ENCODE results near the gene DCST2.
A peak's percentile ranks its signal among the peaks of the same experiment; 100 is the strongest.

Gene DCST2

GRCh38 chr1:155069551-155070157 lies 36.1 kb upstream of the DCST2 start:
- DNase-seq: no peak

GRCh38 chr1:155068599-155068998 lies 35.0 kb upstream of the DCST2 start:
- no peak for DNase-seq

DNA sequence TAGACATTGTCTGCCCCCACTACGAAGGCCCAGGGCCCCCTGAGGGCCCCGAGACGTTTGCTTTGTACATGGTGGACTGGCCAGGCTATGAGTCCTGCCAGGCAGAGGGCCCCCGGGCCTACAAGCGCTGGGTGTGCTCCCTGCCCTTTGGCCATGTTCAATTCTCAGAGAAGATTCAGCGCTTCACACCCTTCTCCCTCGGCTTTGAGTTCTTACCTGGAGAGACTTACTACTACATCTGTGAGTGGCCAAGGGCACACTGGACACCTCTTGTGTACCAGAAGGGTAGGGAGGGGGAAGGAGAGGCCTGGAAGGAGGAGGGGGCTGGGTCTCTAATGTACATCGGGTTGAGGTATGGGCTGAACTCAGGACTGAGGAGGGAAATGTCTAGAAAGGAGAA lies 33.2 kb upstream of the DCST2 start:
- DNase-seq: no peak

DNA sequence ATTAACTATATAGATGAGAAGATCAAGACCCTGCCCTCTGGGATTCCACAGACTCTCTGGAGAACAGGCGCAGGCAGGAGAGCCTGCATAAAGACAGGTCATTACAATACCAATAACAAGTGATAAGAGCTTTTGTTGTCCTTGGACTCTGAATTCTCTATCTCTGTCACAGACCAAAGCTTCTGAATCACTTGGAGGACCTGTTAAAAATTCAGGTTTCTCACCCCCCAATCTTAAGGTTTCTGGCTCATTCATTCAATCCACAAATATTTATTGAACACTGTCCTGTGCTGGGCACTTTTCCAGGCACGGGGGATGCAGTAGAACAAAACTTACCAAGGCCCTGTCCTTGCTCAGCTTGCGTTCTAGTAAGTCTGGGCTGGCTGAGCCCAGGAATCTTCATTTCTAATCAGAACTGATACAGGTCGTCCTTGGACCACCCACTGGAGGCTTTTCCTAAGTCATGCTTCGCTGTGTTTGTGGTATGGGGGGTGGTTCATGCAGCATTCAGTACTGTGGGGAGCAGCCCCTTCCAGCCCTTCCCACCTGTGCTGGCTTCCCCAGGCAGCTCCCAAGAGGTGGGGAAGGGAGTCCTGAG lies 31.4 kb upstream of the DCST2 start:
- DNase-seq: no peak

GRCh38 chr1:155064111-155064831 lies 30.7 kb upstream of the DCST2 start:
- no peak for DNase-seq

GRCh38 chr1:155063550-155064110 lies 30.0 kb upstream of the DCST2 start, which contains the start of gene EFNA4:
Gene EFNA4 (plus strand): TSS chr1:155063740. CDS start chr1:155063824, 84 bp downstream.
- DNase-seq: no peak

- DNase-seq: no peak
These were observed 29.3 kb upstream of the DCST2 start for GRCh38 chr1:155062702-155063411.

DNA sequence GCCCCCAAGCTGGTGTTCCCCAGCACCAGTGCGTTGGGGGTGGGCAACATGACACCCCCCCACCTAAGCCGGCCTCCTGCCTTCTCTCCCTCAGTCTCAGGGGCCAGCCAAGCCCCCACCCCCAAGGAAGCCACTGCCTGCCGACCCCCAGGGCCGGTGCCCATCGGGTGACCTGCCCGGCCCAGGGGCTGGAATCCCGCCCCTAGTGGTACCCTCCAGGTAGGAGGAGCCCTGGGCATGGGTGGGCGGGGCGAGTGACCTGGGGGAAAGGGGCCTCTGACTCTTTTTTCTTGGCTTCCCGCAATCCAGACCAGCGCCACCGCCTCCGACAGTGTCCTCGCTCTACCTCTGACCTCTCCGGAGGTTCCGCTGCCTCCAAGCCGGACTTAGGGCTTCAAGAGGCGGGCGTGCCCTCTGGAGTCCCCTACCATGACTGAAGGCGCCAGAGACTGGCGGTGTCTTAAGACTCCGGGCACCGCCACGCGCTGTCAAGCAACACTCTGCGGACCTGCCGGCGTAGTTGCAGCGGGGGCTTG lies 28.6 kb upstream of the DCST2 start:
- DNase-seq: no peak

DNA sequence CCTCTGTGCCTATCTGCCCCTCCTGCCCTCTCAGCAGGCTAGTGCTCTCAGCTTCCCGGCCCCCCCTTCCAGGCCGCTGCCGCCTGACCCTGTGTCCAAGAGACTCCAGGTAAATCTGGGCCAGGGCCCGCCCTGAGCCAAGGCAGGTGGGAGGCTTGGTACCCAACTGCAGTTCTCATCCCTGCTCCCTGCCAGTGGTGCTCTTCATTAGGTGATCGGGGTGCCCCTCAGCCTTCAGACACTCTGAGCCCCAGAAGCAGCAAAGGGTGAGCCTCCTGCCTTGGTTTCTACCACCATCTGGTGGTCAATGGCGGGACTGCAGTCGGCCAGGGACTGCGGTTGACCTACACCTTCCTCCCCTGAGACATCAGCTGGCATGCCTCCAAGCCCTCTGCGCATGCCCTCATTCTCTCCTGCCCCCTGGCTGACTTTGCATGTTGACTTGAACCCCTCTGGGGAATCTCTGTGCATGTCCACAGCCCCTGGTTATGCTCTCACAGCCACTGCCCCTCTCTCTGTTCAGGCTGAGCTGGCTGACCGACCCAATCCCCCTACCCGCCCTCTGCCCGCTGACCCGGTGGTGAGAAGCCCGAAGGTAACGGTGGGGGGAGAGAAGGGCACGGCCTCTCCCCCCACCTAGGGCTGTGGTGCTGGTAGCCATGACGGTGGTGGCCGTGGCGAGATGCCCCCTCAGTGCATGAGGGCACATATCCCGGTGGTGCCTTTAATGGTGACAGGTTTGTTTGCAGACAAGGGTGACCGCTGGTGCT lies 28.0 kb upstream of the DCST2 start:
- peak; percentile 14 for DNase-seq

DNA sequence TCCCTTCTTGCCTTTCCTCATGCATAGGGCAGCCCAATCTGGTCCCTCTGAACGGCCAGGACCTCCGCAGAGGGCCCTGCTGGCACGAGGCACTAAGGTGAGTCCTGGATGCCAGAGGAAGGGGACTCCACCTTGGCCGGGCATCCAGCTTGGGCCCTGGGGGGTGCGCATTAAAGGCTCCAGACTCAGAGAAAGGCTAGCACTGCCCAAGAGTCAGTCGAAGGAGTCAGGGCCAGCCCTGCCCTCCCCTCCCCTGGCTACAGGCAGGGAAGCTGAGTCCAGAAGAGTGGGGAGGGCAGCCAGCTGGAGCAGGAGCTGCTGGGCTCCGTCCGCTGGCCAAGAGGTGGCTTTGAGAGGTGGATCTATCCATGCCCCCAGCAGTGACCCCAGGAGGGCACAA lies 27.2 kb upstream of the DCST2 start:
- DNase-seq: no peak

GRCh38 chr1:155057788-155058211 lies 24.2 kb upstream of the DCST2 start:
- no peak for DNase-seq

GRCh38 chr1:155057104-155057503 lies 23.5 kb upstream of the DCST2 start:
- DNase-seq: no peak

- DNase-seq: no peak
These were observed 20.0 kb upstream of the DCST2 start for GRCh38 chr1:155053531-155054105.

- no peak for DNase-seq
These were observed 19.1 kb upstream of the DCST2 start for GRCh38 chr1:155052439-155053395.

- no peak for DNase-seq
These were observed 18.3 kb upstream of the DCST2 start for GRCh38 chr1:155051777-155052398.

- no peak for DNase-seq
These were observed 17.8 kb upstream of the DCST2 start for GRCh38 chr1:155051342-155051776.

- DNase-seq: no peak
These were observed 17.2 kb upstream of the DCST2 start, which contains the start of gene ADAM15 for GRCh38 chr1:155050560-155051341. Gene ADAM15 (plus strand): TSS chr1:155051316. CDS start chr1:155051387, 71 bp downstream.

DNA sequence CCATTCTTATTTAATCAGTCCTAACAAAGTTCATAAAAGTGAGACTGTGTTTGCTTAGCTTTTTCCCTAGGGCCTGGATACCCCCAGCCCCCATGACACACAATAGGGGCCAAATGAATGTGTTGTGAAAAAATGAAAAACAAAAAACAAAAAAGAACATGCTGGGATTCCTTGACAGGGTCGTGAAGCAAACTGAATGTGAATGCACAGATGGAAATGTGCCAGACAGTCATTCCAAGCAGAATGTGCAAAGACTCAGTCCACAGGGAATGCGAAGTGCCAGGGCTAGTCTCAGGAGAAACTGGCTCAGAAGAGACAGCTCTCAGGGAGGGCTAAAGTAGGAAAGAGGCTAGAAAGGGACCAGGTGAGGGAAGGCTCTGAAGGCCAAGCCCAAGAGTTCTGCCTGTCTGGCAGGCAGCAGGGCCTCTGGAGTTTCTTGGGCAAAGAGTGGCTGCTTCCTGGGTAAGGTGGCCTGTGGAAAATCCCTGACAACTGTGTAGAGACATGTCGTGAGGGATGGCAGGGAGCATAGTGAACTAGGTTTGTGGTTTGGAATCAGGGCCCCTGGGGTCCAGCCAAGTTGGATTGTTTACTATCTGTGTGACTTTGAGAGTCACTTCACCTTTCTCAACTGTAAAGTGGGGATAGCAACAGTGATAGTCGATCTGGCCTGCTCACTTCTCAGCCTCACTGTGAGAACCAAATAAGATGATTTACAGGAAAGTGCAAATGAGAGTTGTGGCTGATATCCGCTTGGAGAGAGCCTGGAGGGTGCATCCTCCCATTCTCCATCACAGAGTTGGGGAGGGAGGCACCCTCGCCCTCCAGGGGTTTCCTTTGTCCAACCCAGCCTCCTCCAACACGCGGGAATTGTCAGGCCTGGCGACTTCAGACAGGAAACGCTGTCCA lies 16.3 kb upstream of the DCST2 start:
- no peak for DNase-seq
